GM12874 (cell line): ENCODE results near the gene SNX11.

Experiments
- TF ChIP-seq, protein P1 (sequence below): IDR thresholded peaks from 2 replicates; pipeline ENCODE4 v1.5.1; 2011; ENCODE audit warnings: low read depth, mild to moderate bottlenecking, control low read depth, low read length, moderate library complexity; ENCODE audit not compliant: insufficient read depth

Gene SNX11

DNA sequence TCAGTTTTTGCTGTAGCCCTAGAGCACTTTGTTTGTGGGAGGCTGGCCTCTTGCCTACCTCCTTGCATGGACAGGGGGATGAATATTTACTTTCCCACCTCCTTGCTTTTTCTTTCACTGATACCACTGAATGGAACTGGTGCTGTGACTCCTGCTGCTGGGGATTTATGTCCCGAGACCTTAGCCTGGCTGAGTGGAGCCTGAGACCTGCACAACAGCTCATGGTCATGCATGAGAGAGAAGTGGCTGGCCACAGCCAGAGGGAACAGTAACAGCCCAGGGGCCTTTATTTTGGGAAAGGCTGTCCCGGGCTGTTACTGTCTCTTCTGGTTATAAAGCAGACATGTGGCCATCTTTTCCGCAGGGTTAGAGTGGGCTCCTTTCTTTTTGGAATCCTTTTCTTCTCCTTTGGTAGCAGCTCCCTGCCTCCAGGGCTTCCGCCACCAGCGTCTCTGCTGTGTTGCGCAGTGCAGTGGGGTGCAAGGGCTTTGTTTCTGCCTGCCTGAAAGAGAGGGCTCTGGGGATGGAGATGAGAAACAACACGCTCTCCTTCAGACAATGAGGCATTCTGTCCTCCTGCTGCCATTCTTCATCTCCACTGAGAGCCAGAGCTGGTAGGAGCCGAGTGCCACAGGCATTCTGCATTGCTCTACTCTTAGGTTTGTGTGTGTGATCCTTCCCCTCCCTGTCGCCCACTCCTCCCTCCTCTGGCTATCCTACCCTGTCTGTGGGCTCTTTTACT is 14.5 kb downstream of the SNX11 start:
- TF ChIP-seq, protein P1, sequence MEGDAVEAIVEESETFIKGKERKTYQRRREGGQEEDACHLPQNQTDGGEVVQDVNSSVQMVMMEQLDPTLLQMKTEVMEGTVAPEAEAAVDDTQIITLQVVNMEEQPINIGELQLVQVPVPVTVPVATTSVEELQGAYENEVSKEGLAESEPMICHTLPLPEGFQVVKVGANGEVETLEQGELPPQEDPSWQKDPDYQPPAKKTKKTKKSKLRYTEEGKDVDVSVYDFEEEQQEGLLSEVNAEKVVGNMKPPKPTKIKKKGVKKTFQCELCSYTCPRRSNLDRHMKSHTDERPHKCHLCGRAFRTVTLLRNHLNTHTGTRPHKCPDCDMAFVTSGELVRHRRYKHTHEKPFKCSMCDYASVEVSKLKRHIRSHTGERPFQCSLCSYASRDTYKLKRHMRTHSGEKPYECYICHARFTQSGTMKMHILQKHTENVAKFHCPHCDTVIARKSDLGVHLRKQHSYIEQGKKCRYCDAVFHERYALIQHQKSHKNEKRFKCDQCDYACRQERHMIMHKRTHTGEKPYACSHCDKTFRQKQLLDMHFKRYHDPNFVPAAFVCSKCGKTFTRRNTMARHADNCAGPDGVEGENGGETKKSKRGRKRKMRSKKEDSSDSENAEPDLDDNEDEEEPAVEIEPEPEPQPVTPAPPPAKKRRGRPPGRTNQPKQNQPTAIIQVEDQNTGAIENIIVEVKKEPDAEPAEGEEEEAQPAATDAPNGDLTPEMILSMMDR: no peak

DNA sequence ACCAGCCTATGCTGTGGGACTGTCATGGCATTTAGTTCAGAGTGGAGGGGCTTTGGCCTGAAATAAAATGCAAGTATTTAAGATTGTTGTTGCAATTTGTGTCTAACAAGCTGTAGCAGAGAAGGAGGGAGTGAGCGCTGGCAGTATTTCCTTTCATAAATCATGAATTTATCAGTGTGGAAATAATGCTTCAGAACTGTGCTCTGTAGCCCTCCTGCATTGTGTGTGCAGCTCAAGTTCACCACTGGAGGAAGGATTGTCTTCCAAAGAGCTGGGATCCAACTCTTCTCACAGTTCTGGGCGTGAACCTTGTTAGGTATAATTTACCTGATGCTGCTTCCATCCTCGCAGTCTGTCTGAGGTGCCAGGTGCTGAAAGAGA is 15.1 kb downstream of the SNX11 start:
- TF ChIP-seq, protein P1: no peak

DNA sequence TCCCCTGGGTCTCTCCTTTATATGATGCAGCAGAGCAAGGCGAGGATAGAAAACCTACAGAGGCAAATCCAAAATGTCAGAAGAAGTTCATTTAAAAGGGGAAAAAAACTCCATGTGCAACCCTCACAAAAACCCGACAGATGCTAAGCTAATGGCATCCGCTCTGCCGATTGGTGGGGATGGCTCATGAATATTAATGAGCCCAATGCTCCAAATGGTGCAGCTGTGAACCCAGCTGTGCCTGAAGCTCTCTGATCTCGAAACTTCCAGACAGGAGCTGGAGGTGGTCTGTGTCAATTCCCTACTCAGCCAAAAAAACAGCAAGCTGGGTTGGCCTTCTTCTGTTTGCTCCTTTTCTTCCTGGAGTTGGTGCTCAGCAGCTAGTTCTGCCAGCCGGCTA is 15.5 kb downstream of the SNX11 start:
- TF ChIP-seq, protein P1: no peak

DNA sequence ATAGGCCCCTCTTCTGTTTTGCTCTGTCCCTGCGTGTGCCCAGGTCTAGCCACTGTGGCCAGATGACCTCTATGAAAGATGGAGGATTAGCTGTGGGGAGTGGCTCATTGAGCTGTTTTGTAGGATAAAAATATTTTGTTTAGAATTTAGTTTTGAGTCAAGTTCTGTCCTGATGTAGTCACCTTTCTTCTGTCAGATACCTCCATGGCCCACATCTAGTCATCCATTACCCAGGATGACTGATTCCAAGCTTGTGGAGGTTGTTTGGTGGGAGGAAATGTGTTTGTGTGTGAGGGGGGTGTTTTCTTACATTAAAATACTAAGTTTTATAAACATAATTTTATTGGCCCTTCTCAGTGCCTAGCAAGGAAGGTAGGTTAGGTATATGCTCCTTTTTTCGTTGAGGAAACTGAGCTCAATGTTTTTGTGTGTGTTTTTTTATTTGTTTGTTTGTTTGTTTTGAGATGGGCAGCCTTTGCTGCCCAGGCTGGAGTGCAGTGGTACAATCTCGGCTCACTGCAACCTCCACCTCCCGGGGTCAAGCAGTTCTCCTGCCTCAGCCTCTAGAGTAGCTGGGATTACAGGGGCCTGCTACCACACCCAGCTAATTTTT is 16.3 kb downstream of the SNX11 start:
- TF ChIP-seq, protein P1: no peak

DNA sequence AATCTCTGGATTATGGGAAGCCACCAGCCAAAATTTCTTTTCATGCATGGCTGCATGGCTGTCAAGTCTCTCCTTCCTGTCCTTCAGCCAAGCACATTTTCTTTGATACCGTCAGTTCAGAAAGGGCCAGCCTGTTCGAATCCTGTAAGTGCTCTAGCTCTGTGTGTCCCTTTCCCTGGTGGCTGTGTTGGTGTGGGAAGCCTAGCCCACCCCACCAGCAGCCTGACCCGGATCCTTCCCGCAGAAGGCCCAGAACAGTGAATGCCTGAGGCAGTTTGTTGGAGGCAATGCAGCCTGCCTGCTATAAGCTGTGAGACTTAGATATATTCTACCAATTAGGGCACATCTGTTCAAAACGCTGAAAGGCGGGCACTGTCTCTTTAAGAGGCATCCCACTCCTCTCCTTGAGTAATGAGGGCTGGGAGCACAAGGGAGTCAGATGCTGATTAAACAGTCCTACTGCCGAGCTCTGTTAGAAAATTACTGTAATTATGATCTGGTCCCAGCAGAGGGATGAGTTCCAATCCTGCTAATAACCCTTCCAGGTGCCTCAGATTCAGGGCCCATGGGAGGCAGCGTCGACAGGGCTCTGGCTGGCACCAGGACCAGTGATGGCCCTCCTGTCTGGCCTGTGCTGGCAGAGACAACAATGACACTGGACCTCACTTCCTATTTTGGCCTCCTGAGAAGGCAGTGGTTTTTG is 18.4 kb downstream of the SNX11 start:
- TF ChIP-seq, protein P1: no peak

DNA sequence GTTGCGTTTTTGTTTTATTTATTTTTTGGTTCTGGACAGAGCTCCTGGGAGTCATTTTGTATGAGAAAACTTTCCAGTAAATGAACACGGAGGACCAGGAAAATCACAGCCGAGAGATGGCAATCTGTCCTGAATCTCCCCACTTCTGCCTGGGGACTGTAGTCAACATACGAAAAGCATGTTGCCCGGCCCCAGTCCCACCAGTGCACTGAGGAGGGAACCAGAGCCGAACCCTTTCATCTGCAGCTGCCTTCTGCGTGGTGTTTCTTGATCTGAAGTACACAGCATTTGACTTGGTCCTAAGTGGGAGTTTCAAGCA is 18.9 kb downstream of the SNX11 start:
- TF ChIP-seq, protein P1: no peak

DNA sequence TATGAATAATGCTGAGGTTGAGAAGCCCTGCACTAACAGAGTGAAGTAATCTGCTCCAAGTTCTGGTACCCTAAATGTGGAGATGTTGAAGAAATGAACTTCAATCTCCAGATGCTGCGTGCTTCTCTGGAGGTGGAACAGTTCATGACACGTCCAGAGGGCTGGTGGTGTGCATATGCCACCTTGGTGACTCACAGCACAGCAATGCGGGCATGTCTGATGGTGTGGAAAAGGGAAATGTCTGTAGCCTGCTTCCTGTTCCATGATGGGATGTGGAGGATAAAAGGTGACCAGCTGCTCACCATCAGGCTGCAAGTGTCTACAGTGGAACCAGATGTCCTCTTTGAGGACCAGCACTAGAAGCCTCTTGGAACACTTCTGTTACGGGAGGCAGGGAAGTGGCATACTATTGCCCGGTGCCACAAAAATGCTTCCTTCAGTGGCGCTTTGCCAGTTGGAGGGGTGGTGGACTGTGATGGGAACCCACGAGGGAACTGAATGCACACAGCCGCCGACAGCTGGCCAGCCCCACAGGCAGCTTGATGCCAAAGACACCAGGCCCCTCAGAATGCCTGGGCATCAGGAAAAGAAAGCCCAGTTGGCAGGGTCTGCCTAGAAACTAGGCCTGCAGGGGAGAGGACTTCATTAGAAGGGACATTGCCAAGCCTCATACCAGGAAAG is 19.9 kb downstream of the SNX11 start:
- TF ChIP-seq, protein P1: no peak
